GM18873 (cell line): ENCODE data around the gene CBLN3.

Source experiments
- ATAC-seq: cut with Tn5 transposase; IDR thresholded peaks from one replicate; pipeline ENCODE4 v1.9.1; 2021; ENCODE audit warnings: mild to moderate bottlenecking, moderate library complexity, moderate number of reproducible peaks; ENCODE audit not compliant: unreplicated experiment, low FRiP score

Gene CBLN3

GRCh38 chr14:24426912-24427536 lies 2.4 kb downstream of the CBLN3 start:
- ATAC-seq: no peak

- ATAC-seq: no peak
Measured at GRCh38 chr14:24426150-24426911, 3.1 kb downstream of the CBLN3 start.

GRCh38 chr14:24425704-24426103 lies 3.8 kb downstream of the CBLN3 start:
- no peak for ATAC-seq

GRCh38 chr14:24422694-24423601 lies 6.5 kb downstream of the CBLN3 start:
- no peak for ATAC-seq

- ATAC-seq: no peak
Measured at GRCh38 chr14:24422261-24422660, 7.2 kb downstream of the CBLN3 start.

- no peak for ATAC-seq
Measured at GRCh38 chr14:24418492-24418873, 11.0 kb downstream of the CBLN3 start.

GRCh38 chr14:24417832-24418491 lies 11.5 kb downstream of the CBLN3 start:
- ATAC-seq: no peak

- no peak for ATAC-seq
Measured at GRCh38 chr14:24416932-24417619, 12.4 kb downstream of the CBLN3 start.

- ATAC-seq: no peak
Measured at GRCh38 chr14:24416254-24416931, 13.1 kb downstream of the CBLN3 start.

- no peak for ATAC-seq
Measured at GRCh38 chr14:24415421-24416253, 13.8 kb downstream of the CBLN3 start.

- ATAC-seq: no peak
Measured at GRCh38 chr14:24414732-24415420, 14.6 kb downstream of the CBLN3 start.

GRCh38 chr14:24414077-24414476 lies 15.4 kb downstream of the CBLN3 start:
- no peak for ATAC-seq

GRCh38 chr14:24411443-24412389 lies 17.8 kb downstream of the CBLN3 start:
- no peak for ATAC-seq

GRCh38 chr14:24409956-24410355 lies 19.5 kb downstream of the CBLN3 start:
- no peak for ATAC-seq

GRCh38 chr14:24409192-24409591 lies 20.3 kb downstream of the CBLN3 start:
- no peak for ATAC-seq

GRCh38 chr14:24408764-24409163 lies 20.7 kb downstream of the CBLN3 start:
- no peak for ATAC-seq
